A549 (cell line): ENCODE data around the gene GPR27. TPM values are rescaled to one million over a fixed set of nuclear protein-coding genes. Genes with fewer than 3 reads are reported as not detected.

Experiments used
- ATAC-seq, 2 experiments: fragments of 200-7000 bp in 1 of 2; fragments of >200 bp in 1 of 2; cut with Nextera tagmentation in 1 of 2; cut with Tn5 transposase in 1 of 2; 3 replicates each; pipeline versions ENCODE4 v1.8.0 to v1.9.1; 2018 to 2020; ENCODE audit warnings: mild to moderate bottlenecking in 1 of 2, moderate library complexity in 1 of 2
- CTCF ChIA-PET: fragments of 300-600 bp; sonication (Branson Sonifier 250); formaldehyde crosslinking; extraction: SDS; loops from one replicate; lab custom pipeline; 2021; ENCODE audit warnings: antibody characterized with exemption, inconsistent platforms; lab: Yijun Ruan, JAX
- POLR2A ChIA-PET: fragments of 350-600 bp; formaldehyde crosslinking; extraction: SDS; loops from one replicate; lab custom pipeline; 2021; ENCODE audit warnings: antibody characterized with exemption, inconsistent platforms; lab: Yijun Ruan, JAX
- DNase-seq, 2 experiments: peaks; one replicate each; pipeline versions ENCODE4 v3.0.0 to v3.0.0-alpha.2; 2011 to 2016; ENCODE audit warnings: low read depth in 1 of 2, low spot score in 1 of 2
- FAIRE-seq: peaks from 2 replicates; lab custom pipeline; 2011; peaks lifted over from hg19 to GRCh38; lab: Jason Lieb, UNC
- H3K27ac ChIP-seq, 2 experiments: fragments of >200 bp; sonication (Bioruptor Twin); formaldehyde crosslinking; 3 replicates each; pipeline ENCODE4 v1.5.1; 2016 to 2017
- H3K4me1 ChIP-seq: fragments of >200 bp; sonication (Bioruptor Twin); formaldehyde crosslinking; 3 replicates; pipeline ENCODE4 v1.6.1; 2016
- H3K4me2 ChIP-seq: fragments of >200 bp; sonication (Bioruptor Twin); formaldehyde crosslinking; 3 replicates; pipeline ENCODE4 v1.6.1; 2016
- H3K4me3 ChIP-seq: fragments of >200 bp; sonication (Bioruptor Twin); formaldehyde crosslinking; 3 replicates; pipeline ENCODE4 v1.5.1; 2016
- H3K9me3 ChIP-seq: fragments of >200 bp; sonication (Bioruptor Twin); formaldehyde crosslinking; 3 replicates; pipeline ENCODE4 v1.6.1; 2016
- BCL3 ChIP-seq: fragments of >200 bp; sonication (Bioruptor Twin); formaldehyde crosslinking; IDR thresholded peaks from 3 replicates; pipeline ENCODE4 v1.6.1; 2016
- CBX2 ChIP-seq: fragments of 200-600 bp; sonication (generic); IDR thresholded peaks from 2 replicates; pipeline ENCODE4 v1.6.1; 2016; ENCODE audit warnings: low read depth, mild to moderate bottlenecking, borderline replicate concordance
- CBX8 ChIP-seq: fragments of 200-600 bp; sonication (generic); IDR thresholded peaks from 2 replicates; pipeline ENCODE4 v1.6.1; 2016
- CHD2 ChIP-seq: fragments of 150-350 bp; IDR thresholded peaks from 2 replicates; pipeline ENCODE4 v1.6.1; 2014; ENCODE audit warnings: low read length; ENCODE audit not compliant: partially characterized antibody
- CHD4 ChIP-seq: fragments of 200-600 bp; sonication (generic); IDR thresholded peaks from 2 replicates; pipeline ENCODE4 v1.6.1; 2016; ENCODE audit warnings: antibody characterized with exemption, mild to moderate bottlenecking, borderline replicate concordance
- CTCF ChIP-seq: fragments of >200 bp; sonication (Bioruptor Twin); formaldehyde crosslinking; IDR thresholded peaks from 3 replicates; pipeline ENCODE4 v1.5.1; 2016
- E2F6 ChIP-seq: IDR thresholded peaks from 2 replicates; pipeline ENCODE4 v1.6.1; 2012; ENCODE audit warnings: low read depth, borderline replicate concordance
- EHMT2 ChIP-seq: fragments of 200-600 bp; sonication (generic); IDR thresholded peaks from 2 replicates; pipeline ENCODE4 v1.6.1; 2016; ENCODE audit warnings: antibody characterized with exemption, low read depth, mild to moderate bottlenecking, moderate library complexity
- EP300 ChIP-seq, 2 experiments: fragments of >200 bp; sonication (Bioruptor Twin); formaldehyde crosslinking; IDR thresholded peaks; 2 replicates in 1 of 2; 3 replicates in 1 of 2; pipeline ENCODE4 v1.6.1; 2016 to 2017
- FOSB ChIP-seq: fragments of 250-450 bp; sonication (Bioruptor Pico); IDR thresholded peaks from 2 replicates; pipeline ENCODE4 v1.5.0; 2020; ENCODE audit warnings: mild to moderate bottlenecking, moderate library complexity
- FOSL2 ChIP-seq, 2 experiments: fragments of 450-650 bp in 1 of 2; fragments of >200 bp in 1 of 2; sonication (Bioruptor Twin) in 1 of 2; formaldehyde crosslinking; IDR thresholded peaks; 2 replicates each; pipeline versions ENCODE4 v1.5.0 to v1.6.1; 2016 to 2020; ENCODE audit warnings: mild to moderate bottlenecking in 1 of 2, moderate library complexity in 1 of 2
- FOXS1 ChIP-seq: fragments of 250-450 bp; sonication (Bioruptor Pico); IDR thresholded peaks from 2 replicates; pipeline ENCODE4 v1.5.0; 2020; ENCODE audit warnings: mild to moderate bottlenecking, moderate library complexity
- GATA3 ChIP-seq: IDR thresholded peaks from 2 replicates; pipeline ENCODE4 v1.6.1; 2012; ENCODE audit warnings: borderline replicate concordance
- HDAC2 ChIP-seq: fragments of 200-600 bp; sonication (generic); IDR thresholded peaks from 2 replicates; pipeline ENCODE4 v1.6.1; 2016
- JUN ChIP-seq, 2 experiments: fragments of >200 bp; sonication (Bioruptor Twin); formaldehyde crosslinking; IDR thresholded peaks; 2 replicates in 1 of 2; 3 replicates in 1 of 2; pipeline ENCODE4 v1.6.1; 2016 to 2017
- KDM1A ChIP-seq: fragments of 200-600 bp; sonication (generic); IDR thresholded peaks from 2 replicates; pipeline ENCODE4 v1.6.1; 2016; ENCODE audit warnings: low read depth, mild to moderate bottlenecking
- KDM5A ChIP-seq: fragments of 200-600 bp; sonication (generic); IDR thresholded peaks from 2 replicates; pipeline ENCODE4 v1.6.1; 2016; ENCODE audit warnings: antibody characterized with exemption, mild to moderate bottlenecking
- MAFK ChIP-seq: fragments of 450-650 bp; IDR thresholded peaks from 2 replicates; pipeline ENCODE4 v1.6.1; 2014; ENCODE audit not compliant: partially characterized antibody
- MYC ChIP-seq: IDR thresholded peaks from 2 replicates; pipeline ENCODE4 v1.6.1; 2012; ENCODE audit warnings: mild to moderate bottlenecking, inconsistent platforms, low read length, improper control_type of control experiment, borderline replicate concordance
- NR3C1 ChIP-seq: fragments of >200 bp; sonication (Bioruptor Twin); formaldehyde crosslinking; IDR thresholded peaks from 3 replicates; pipeline ENCODE4 v1.6.1; 2017
- POLR2AphosphoS2 ChIP-seq: conservative IDR thresholded peaks from 2 replicates; pipeline ENCODE4 v1.6.1; 2012; ENCODE audit warnings: low read length, improper control_type of control experiment, inconsistent platforms
- RAD21 ChIP-seq, 2 experiments: fragments of >200 bp in 1 of 2; sonication (Bioruptor Twin) in 1 of 2; formaldehyde crosslinking in 1 of 2; IDR thresholded peaks in 1 of 2; conservative IDR thresholded peaks in 1 of 2; 2 replicates in 1 of 2; 3 replicates in 1 of 2; pipeline ENCODE4 v1.6.1; 2012 to 2018; ENCODE audit warnings: inconsistent platforms in 1 of 2
- RFX5 ChIP-seq: fragments of 450-650 bp; IDR thresholded peaks from 2 replicates; pipeline ENCODE4 v1.7.1; 2014; ENCODE audit warnings: antibody characterized with exemption, mild to moderate bottlenecking, moderate library complexity
- SMC3 ChIP-seq: fragments of >200 bp; sonication (Bioruptor Twin); formaldehyde crosslinking; IDR thresholded peaks from 3 replicates; pipeline ENCODE4 v1.6.1; 2018; ENCODE audit warnings: inconsistent platforms
- SREBF2 ChIP-seq: fragments of 450-650 bp; IDR thresholded peaks from 2 replicates; pipeline ENCODE4 v1.6.1; 2014; ENCODE audit warnings: mild to moderate bottlenecking, moderate library complexity
- TFCP2L1 ChIP-seq: fragments of 250-450 bp; sonication (Bioruptor Pico); IDR thresholded peaks from 2 replicates; pipeline ENCODE4 v1.5.0; 2021; ENCODE audit warnings: mild to moderate bottlenecking
- ZSCAN20 ChIP-seq: fragments of 250-450 bp; sonication (Bioruptor Pico); IDR thresholded peaks from 2 replicates; pipeline ENCODE4 v1.8.0; 2022; ENCODE audit warnings: mild to moderate bottlenecking, moderate library complexity
- WGBS: methylation state at CpG from one replicate; pipeline ENCODE4 v1.1.6; 2017; ENCODE audit errors: missing lambda C conversion rate; 5-methylcytosine and 5-hydroxymethylcytosine counted together
- polyA plus RNA-seq, 4 experiments: library from polyadenylated mRNA; depleted of rRNA in 3 of 4; stranded (reverse); fragments of >200 nt; fragmentation: RNase III in 1 of 4; extraction: RNeasy Plus Mini Kit Qiagen cat#74134 plus additional on column Dnase treatment in 1 of 4; gene quantifications; 2 replicates in 3 of 4; 3 replicates in 1 of 4; pipeline ENCODE4 v1.2.3, GENCODE V29; 2011 to 2017

The GPR27 gene
- polyA plus RNA-seq, 2 of the 4 experiments (the other 2 are of a cell fraction), result 1.6 to 1.7 TPM

GRCh38 chr3:71776538-71776937 is 22.9 kb downstream of the GPR27 start:
- no peak overlapping the region for H3K4me2 ChIP-seq
- POLR2A ChIA-PET, result no interaction called here
- no peak for FAIRE-seq

GRCh38 chr3:71778353-71778752 is 24.7 kb downstream of the GPR27 start:
- Histone ChIP-seq H3K4me2 (no peak overlapping the region), H3K27ac (no peak overlapping the region), H3K9me3 (no peaks in the 10 kb centered on the region), H3K4me3 (no peak overlapping the region), H3K4me1 (no peaks in the 10 kb centered on the region)
- no peak for FAIRE-seq
- CTCF ChIA-PET, result interaction anchor here (1.0 kb wide), 1 partner anchor 49 kb away, joined by 4 read pairs; no protein-coding TSS in a partner anchor
- DNase-seq, result no peak
- no peak for TF ChIP-seq MAFK
- no peak for TF ChIP-seq CBX2
- no peak for TF ChIP-seq FOSB (CRISPR knock-in tag)
- TF ChIP-seq CTCF, result no peak
- TF ChIP-seq POLR2AphosphoS2, result no peak
- TF ChIP-seq ZSCAN20 (CRISPR knock-in tag), result no peak
- 28% methylated on average over 3 of the region's 3 CpGs for WGBS
- ATAC-seq, result no peak
- POLR2A ChIA-PET, result no interaction called here

More at GRCh38 chr3:71776538-71776937, 22.9 kb downstream of the GPR27 start:
- Histone ChIP-seq H3K9me3 (no peaks in the 10 kb centered on the region), H3K4me3 (no peak overlapping the region), H3K4me1 (no peaks in the 10 kb centered on the region), H3K27ac (no peak overlapping the region)
- TF ChIP-seq FOSL2 (IDR thresholded peaks at IDR 0.05) (no peak), FOSL2 (CRISPR knock-in tag; IDR thresholded peaks at IDR 0.05) (no peak), FOSB (CRISPR knock-in tag) (no peak), E2F6 (no peak), EHMT2 (no peak), CHD2 (no peak), RAD21 (conservative IDR thresholded peaks at IDR 0.05 in 1 of 2, IDR thresholded peaks at IDR 0.05 in 1 of 2) (no peak), KDM5A (no peak), RFX5 (no peak), TFCP2L1 (CRISPR knock-in tag) (no peak), GATA3 (no peak)
- ATAC-seq (no peak), DNase-seq (no peak)
- 36% methylated on average over 6 of the region's 6 CpGs for WGBS
- CTCF ChIA-PET, result interaction anchor here (1.2 kb wide), 1 partner anchor 27 kb away, joined by 3 read pairs; no protein-coding TSS in a partner anchor

- TF ChIP-seq KDM5A (no peak), EHMT2 (no peak), SMC3 (no peak), FOXS1 (CRISPR knock-in tag) (no peak), HDAC2 (no peak), BCL3 (no peak), POLR2AphosphoS2 (no peak), CHD4 (no peak), MYC (no peak), EP300 (IDR thresholded peaks at IDR 0.05) (no peak), NR3C1 (no peak), JUN (IDR thresholded peaks at IDR 0.05) (no peak), KDM1A (no peak), SREBF2 (no peak), ZSCAN20 (CRISPR knock-in tag) (no peak), CBX8 (no peak), FOSL2 (IDR thresholded peaks at IDR 0.05) (no peak), FOSL2 (CRISPR knock-in tag; IDR thresholded peaks at IDR 0.05) (no peak)
- Histone ChIP-seq H3K4me1 (0 out of 3 replicates have a peak, but pooled peaks cover 3% of the 10 kb centered on the region), H3K4me3 (no peak overlapping the region), H3K9me3 (no peaks in the 10 kb centered on the region), H3K27ac (no peak overlapping the region), H3K4me2 (no peak overlapping the region)
- DNase-seq (no peak), ATAC-seq (no peak), FAIRE-seq (no peak)
- ChIA-PET POLR2A (no interaction called here), CTCF (interaction anchor here (1.5 kb wide), 1 partner anchor 50 kb away, joined by 6 read pairs; no protein-coding TSS in a partner anchor)
- 25% methylated on average over 6 of the region's 6 CpGs for WGBS
Measured at GRCh38 chr3:71779674-71780377, 26.2 kb downstream of the GPR27 start.
